ENCODE measurements around the gene MAP7D3. TPM values are rescaled to one million over a fixed set of nuclear protein-coding genes. Genes with fewer than 3 reads are reported as not detected.

MAP7D3 gene
- total and polyA plus RNA-seq, 2 of the 4 experiments (the other 2 are of a cell fraction), result 10.0 to 23.8 TPM

GRCh38 chrX:136261321-136261720, 10.1 kb upstream of the MAP7D3 start:
- Histone ChIP-seq H3K23ac (ENCODE audit: low read depth, low read length) (peak overlapping the region; percentile 56; the same call in 1 of the 2 replicates), H2BK15ac (ENCODE audit: low read depth, low read length) (no peak overlapping the region; the same call in 2 of the 3 replicates), H3K4ac (ENCODE audit: low read depth, low read length) (peak overlapping the region; percentile 74; the same call in 1 of the 2 replicates), H3K4me3 (ENCODE audit: insufficient read depth, low read depth, low read length) (no peak overlapping the region), H3K36me3 (ENCODE audit: control insufficient read depth, insufficient read depth, low read length) (no peaks in the 10 kb centered on the region), H3K9ac (ENCODE audit: low read depth, low read length) (no peak overlapping the region), H3K27me3 (ENCODE audit: control insufficient read depth, insufficient read depth, low read length) (no peaks in the 10 kb centered on the region), H2BK120ac (ENCODE audit: low read depth, low read length) (peak overlapping the region; percentile 59), H4K8ac (ENCODE audit: low read depth in 2 of 2, low read length in 2 of 2) (peak overlapping the region in 1 of 2 experiments; percentile 76; a peak in 2 of 4 replicates), H3K14ac (replicated peaks; ENCODE audit: low read depth, low read length) (no peak overlapping the region), H3K9me1 (ENCODE audit: insufficient read depth, low read length) (peaks cover 13% of the 10 kb centered on the region; the same call in 1 of the 2 replicates), H4K5ac (ENCODE audit: low read depth, low read length) (peak overlapping the region; percentile 53; the same call in 1 of the 2 replicates), H3K27ac (ENCODE audit: insufficient read depth, low read length) (peak overlapping the region; percentile 72), H3K79me1 (ENCODE audit: low read depth in 1 of 2, low read length in 2 of 2) (no peaks in the 10 kb centered on the region), H4K20me1 (ENCODE audit: insufficient read depth, low read length) (no peaks in the 10 kb centered on the region), H3K4me2 (ENCODE audit: low read depth, low read length) (peak overlapping the region; percentile 66), H4K91ac (ENCODE audit: insufficient read depth, low read depth, low read length) (no peak overlapping the region), H2AK9ac (replicated peaks; ENCODE audit: low read depth, low read length, poor library complexity) (no peak overlapping the region), H2BK5ac (ENCODE audit: low read depth, low read length, poor library complexity, severe bottlenecking) (peak overlapping the region; percentile 85), H3K4me1 (ENCODE audit: control insufficient read depth, insufficient read depth, low read length) (peaks cover 17% of the 10 kb centered on the region), H2AFZ (replicated peaks; ENCODE audit: low read length, poor library complexity) (peak overlapping the region; percentile 72), H2AK5ac (ENCODE audit: low read depth, low read length) (peak overlapping the region; percentile 44; the same call in 1 of the 2 replicates), H3K56ac (ENCODE audit: extremely low read depth, insufficient read depth, low read length) (0 out of 2 replicates have a peak overlapping the region, but pooled peaks have one; percentile 41), H3K18ac (ENCODE audit: low read depth, low read length) (peak overlapping the region; percentile 57; the same call in 1 of the 2 replicates), H2BK20ac (ENCODE audit: low read depth, low read length) (peak overlapping the region; percentile 48; the same call in 1 of the 2 replicates), H3K9me3 (ENCODE audit: control insufficient read depth, insufficient read depth, low read length) (no peaks in the 10 kb centered on the region)
- intact Hi-C loops (cut with micrococcal nuclease) (loop anchor here (10.0 kb wide), 1 partner anchor 433 kb away; no protein-coding TSS in a partner anchor), dilution Hi-C loops (cut with HindIII; ENCODE audit: low sequenced_read_pairs, unreplicated experiment) (no loop called here), in situ Hi-C loops (cut with MboI; ENCODE audit: low sequenced_read_pairs) (no loop called here)
- ChIA-PET POLR2A (ENCODE audit: unreplicated experiment) (no interaction called here), CTCF (interaction anchor here (0.5 kb wide), 1 partner anchor 292 kb away, joined by 3 read pairs; no protein-coding TSS in a partner anchor)
- TF ChIP-seq NFE2L2 (IDR thresholded peaks at IDR 0.05; ENCODE audit: low read depth, low read length) (no peak), RAD21 (IDR thresholded peaks at IDR 0.05; ENCODE audit: low read length) (no peak), MAFK (IDR thresholded peaks at IDR 0.05; ENCODE audit: low read depth, low read length) (no peak)
- TF ChIP-seq, protein P1, sequence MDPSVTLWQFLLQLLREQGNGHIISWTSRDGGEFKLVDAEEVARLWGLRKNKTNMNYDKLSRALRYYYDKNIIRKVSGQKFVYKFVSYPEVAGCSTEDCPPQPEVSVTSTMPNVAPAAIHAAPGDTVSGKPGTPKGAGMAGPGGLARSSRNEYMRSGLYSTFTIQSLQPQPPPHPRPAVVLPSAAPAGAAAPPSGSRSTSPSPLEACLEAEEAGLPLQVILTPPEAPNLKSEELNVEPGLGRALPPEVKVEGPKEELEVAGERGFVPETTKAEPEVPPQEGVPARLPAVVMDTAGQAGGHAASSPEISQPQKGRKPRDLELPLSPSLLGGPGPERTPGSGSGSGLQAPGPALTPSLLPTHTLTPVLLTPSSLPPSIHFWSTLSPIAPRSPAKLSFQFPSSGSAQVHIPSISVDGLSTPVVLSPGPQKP (IDR thresholded peaks at IDR 0.05; ENCODE audit: borderline replicate concordance, low read depth, low read length), result no peak
- BruUV-seq (replicated peaks), result no TSS peak
- DNase-seq (peak; percentile 40), ATAC-seq (ENCODE audit: low read depth) (peak; percentile 12; the same call in 1 of the 2 replicates)
- WGBS, 2 experiments (ENCODE audit: extremely low coverage in 2 of 2, insufficient read length in 1 of 2), result no CpG with 5 or more reads among the region's 7 CpGs
